ENCODE measurements around the gene NDST1.

DNA sequence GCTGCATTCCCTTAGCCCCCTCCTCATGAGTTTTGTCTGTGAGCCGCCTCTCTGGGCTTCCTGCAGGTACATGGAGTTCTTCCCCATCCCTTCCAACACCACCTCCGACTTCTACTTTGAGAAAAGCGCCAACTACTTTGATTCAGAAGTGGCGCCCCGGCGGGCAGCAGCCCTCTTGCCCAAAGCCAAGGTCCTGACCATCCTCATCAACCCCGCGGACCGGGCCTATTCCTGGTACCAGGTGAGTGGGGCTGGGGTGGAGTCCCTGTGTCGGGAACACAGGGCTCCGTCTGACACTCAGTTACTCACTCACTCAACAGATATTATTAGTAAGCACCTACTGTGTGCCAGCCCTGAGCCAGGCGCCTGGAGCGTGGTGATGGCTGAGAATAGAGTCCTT, 37.3 kb downstream of the NDST1 start:
- TF ChIP-seq, protein P1, sequence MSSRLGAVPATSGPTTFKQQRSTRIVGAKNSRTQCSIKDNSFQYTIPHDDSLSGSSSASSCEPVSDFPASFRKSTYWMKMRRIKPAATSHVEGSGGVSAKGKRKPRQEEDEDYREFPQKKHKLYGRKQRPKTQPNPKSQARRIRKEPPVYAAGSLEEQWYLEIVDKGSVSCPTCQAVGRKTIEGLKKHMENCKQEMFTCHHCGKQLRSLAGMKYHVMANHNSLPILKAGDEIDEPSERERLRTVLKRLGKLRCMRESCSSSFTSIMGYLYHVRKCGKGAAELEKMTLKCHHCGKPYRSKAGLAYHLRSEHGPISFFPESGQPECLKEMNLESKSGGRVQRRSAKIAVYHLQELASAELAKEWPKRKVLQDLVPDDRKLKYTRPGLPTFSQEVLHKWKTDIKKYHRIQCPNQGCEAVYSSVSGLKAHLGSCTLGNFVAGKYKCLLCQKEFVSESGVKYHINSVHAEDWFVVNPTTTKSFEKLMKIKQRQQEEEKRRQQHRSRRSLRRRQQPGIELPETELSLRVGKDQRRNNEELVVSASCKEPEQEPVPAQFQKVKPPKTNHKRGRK (CRISPR knock-in tag; IDR thresholded peaks at IDR 0.05; ENCODE audit: borderline replicate concordance), result no peak
- TF ChIP-seq CBFB (CRISPR knock-in tag; IDR thresholded peaks at IDR 0.05; ENCODE audit: low read depth) (no peak), ZNF416 (CRISPR knock-in tag; IDR thresholded peaks at IDR 0.05) (no peak), RELA (CRISPR knock-in tag; IDR thresholded peaks at IDR 0.05; ENCODE audit: borderline replicate concordance) (no peak), TEAD4 (CRISPR knock-in tag; IDR thresholded peaks at IDR 0.05) (no peak), ZNF232 (CRISPR knock-in tag; IDR thresholded peaks at IDR 0.05) (no peak)
- TF ChIP-seq, protein P2, sequence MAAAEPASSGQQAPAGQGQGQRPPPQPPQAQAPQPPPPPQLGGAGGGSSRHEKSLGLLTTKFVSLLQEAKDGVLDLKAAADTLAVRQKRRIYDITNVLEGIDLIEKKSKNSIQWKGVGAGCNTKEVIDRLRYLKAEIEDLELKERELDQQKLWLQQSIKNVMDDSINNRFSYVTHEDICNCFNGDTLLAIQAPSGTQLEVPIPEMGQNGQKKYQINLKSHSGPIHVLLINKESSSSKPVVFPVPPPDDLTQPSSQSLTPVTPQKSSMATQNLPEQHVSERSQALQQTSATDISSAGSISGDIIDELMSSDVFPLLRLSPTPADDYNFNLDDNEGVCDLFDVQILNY (CRISPR knock-in tag; IDR thresholded peaks at IDR 0.05), result no peak
- TF ChIP-seq, protein P3, sequence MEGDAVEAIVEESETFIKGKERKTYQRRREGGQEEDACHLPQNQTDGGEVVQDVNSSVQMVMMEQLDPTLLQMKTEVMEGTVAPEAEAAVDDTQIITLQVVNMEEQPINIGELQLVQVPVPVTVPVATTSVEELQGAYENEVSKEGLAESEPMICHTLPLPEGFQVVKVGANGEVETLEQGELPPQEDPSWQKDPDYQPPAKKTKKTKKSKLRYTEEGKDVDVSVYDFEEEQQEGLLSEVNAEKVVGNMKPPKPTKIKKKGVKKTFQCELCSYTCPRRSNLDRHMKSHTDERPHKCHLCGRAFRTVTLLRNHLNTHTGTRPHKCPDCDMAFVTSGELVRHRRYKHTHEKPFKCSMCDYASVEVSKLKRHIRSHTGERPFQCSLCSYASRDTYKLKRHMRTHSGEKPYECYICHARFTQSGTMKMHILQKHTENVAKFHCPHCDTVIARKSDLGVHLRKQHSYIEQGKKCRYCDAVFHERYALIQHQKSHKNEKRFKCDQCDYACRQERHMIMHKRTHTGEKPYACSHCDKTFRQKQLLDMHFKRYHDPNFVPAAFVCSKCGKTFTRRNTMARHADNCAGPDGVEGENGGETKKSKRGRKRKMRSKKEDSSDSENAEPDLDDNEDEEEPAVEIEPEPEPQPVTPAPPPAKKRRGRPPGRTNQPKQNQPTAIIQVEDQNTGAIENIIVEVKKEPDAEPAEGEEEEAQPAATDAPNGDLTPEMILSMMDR (IDR thresholded peaks at IDR 0.05), result no peak
- TF ChIP-seq, protein P4, sequence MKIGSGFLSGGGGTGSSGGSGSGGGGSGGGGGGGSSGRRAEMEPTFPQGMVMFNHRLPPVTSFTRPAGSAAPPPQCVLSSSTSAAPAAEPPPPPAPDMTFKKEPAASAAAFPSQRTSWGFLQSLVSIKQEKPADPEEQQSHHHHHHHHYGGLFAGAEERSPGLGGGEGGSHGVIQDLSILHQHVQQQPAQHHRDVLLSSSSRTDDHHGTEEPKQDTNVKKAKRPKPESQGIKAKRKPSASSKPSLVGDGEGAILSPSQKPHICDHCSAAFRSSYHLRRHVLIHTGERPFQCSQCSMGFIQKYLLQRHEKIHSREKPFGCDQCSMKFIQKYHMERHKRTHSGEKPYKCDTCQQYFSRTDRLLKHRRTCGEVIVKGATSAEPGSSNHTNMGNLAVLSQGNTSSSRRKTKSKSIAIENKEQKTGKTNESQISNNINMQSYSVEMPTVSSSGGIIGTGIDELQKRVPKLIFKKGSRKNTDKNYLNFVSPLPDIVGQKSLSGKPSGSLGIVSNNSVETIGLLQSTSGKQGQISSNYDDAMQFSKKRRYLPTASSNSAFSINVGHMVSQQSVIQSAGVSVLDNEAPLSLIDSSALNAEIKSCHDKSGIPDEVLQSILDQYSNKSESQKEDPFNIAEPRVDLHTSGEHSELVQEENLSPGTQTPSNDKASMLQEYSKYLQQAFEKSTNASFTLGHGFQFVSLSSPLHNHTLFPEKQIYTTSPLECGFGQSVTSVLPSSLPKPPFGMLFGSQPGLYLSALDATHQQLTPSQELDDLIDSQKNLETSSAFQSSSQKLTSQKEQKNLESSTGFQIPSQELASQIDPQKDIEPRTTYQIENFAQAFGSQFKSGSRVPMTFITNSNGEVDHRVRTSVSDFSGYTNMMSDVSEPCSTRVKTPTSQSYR (CRISPR knock-in tag; IDR thresholded peaks at IDR 0.05), result no peak
